ENCODE results near the gene WDR88.
"Not testable (repeated sequence)": the region's sequence is repeated elsewhere in the genome, so short reads cannot be mapped to it uniquely, and the experiment has no call there.

WDR88 gene

DNA sequence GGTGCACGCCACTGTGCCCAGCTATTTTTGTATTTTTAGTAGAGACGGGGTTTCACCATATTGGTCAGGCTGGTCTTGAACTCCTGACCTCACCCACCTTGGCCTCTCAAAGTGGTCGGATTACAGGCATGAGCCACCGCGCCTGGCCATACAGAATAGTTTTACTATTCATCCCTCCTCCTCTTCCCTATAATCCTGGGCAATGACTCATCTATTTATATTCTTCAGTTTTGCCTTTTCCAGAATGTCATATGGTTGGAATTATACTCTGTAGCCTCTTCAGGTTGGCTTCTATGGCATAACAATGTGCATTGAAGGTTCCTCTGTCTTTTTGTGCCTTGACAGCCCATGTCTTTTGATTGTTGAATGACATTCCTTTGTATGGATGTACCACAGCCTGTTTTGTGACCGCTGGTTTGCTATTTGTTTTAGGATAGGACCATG lies 40.0 kb downstream of the WDR88 start:
- no peak for DNase-seq

DNA sequence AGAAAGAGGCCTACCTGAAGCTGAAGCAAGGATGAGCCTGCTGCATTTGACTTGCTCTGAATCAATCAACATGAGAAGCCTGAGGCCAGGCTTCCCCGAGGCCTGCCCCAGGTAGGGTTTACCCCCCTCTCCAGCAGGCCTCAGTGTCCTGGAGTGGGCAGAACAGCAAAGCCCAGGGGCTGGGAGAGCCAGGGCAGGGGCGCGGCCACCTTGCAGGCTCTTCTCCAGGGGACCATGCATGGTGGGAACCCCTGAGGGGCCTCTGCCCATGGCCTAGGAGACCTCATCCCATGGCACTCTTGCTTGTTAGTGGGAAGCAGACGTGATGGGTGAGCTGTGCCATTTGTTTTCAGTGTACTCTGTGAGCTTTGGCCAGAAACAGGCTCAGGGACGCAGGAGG lies 42.3 kb downstream of the WDR88 start:
- DNase-seq: no peak

DNA sequence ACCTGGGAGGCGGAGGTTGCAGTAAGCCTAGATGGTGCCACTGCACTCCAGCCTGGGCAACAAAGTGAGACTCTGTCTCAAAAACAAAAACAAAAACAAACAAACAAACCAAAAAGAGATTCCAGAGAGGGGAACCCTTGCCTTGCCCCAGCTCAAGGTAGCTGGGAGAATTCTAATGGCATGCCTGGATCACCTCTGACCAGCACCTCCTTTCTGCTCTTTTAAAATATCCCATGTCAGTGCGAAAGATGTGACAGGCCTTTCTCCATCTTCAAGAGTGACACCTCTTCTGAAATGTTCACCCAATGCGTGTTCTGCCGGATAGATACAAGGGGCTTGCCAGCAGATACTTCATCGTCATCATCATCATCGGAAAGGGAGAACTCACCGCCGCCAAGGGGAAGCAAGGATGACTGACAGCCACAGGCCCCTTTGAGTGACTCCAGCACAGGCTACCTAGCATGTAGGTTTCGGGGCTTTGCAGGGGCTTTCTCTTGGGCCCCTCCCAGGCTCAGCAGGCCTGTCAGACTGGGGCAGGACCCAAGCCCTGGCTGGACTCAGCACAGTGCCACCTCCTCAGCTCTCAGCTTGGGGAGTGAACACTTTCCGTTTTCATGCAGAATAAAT lies 43.4 kb downstream of the WDR88 start:
- DNase-seq: no peak

DNA sequence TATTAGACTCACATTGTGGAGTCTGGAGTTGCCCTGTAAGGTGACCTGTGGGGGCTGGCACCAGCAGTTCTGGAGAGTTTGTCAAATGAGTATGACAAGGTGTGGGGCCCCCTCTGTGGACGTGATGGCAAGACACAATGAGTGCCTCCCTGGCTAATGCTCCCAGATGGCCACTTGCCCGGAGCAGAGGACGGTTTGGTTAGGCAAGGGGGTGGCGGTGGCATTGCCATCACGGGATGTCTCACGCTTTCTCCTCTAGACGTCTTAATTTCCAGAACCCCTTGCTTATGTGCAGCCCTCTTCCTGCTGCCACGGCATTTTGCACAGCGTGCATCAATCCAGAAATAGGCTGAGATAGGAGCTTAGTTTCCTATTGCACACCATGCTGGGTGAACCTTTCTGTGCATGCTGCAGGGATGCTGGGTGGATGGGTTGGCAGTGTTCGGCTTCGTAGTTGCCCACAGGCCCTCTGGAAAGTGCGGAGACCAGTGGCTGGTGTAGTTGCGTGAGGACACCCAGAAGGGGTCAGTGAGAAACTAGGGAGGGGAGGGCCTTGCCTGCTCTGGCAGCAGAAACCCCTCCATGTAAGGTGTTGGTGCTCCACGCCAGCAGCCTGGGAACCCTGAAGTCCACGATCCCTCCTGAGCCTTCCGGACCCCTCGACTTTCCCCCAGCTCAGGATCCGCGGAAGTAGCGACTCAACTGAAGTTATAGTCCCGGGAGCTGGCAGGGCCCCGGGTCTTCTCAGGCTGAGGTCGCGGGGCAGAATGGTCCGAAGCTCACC lies 44.2 kb downstream of the WDR88 start:
- DNase-seq: no peak

DNA sequence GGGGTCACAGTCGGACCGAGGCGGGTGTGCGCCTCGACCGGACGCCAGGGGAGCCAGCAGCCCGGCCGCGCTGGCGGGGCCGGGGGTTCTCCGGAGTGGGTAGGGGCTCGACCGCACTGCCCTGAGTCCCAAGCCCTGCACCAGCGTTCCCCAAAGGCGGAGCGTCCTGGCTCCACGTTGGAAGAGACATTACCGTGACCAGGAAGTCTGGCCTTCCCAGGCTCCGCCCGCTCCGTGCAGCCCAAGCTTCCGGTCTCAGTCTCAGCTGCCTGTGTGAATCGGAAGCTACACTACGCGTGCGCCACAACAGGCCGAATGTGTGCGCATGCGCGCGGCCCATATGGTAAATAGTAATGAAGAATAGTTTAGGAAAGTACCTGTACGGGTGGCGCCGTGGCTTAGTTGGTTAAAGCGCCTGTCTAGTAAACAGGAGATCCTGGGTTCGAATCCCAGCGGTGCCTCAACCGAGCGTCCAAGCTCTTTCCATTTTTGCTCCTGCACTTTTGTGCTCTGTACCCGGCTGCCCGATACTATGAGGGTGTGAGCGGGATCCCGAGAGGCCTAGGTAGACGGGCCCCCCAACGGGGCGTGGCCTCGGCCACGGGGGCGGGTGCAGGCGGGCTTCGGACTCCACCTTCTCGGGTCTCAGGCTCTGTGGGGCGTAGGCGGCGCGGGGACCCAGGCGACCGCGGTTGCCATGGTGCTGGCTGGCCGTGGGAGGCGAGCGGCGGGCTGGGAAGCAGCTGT lies 44.9 kb downstream of the WDR88 start:
- DNase-seq: peak; percentile 98 to 99

DNA sequence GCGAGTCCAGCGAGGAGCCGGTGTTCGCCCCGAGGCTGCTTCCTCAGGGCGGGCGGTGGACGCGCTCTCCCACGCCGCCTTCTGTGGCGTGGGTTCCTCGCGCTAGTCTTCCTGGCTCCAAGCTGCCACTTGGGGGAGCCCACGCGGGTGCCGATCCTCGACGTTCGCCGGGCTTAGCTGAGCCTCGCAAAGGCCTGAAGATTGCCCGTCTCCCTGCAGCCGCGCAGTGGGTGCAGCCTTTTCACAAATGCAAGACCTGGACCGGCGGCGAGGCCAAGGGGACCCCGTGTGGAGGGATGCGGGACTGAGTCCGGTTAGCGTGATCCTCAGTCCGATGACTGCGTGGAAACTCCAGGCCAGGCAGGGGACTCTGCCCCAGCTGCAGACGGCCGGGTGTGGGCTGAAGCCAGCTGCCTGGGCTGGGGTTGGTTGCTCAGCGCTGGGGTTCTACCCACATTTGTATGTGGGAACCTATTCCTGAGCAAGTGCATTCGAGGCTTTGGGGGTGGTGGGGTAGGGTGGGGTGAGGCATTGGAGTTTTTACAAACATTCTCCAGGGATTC lies 45.6 kb downstream of the WDR88 start:
- DNase-seq: no peak

DNA sequence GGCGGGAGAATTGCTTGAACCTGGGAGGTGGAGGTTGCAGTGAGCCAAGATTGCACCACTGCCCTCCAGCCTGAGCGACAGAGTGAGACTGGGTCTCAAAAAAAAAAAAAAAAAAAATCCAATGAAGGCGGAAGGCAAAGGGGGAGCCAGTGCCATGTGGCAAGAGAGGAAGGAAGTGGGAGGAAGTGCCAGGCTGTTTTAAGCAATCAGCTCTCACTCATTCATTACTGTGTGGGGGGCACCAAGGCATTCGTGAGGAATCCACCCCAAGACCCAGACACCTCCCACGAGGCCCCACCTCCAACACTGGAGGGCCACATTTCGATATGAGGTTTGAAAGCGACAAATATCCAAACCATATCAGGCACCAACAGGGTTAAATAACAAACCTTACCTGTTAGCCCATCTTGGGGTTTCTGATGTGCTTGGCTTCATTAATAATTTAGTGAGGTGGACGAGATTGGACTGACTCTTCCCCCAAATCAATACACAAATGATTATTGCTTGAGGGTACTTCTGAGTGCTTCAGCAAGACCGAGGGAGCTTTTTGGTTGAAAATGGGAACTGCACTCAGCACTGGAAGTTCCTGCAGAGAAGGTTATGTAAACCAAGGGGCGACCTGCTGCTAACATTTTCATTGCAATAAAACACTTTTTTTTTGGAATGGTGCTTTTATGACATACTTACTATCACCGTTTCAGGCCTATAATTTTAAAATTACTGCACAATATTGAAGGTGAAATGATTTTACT lies 54.7 kb downstream of the WDR88 start:
- no peak for DNase-seq

DNA sequence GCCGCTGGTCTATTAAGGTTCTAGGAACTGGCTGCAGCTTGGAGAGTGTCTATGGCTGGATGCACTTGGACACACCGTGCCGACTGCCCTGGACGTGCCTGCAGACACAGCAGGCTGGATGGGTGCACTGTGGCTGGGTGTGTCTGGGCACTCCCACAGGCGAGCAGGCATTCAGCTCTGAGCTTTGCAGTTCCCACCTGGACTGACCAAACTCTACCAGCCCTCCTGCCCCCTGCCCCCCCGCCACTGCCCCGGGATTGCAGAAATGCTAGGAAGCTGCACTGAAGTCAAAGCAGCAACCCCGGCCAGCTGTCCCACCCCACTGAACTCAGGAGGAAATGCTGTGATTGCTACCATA lies 55.2 kb downstream of the WDR88 start:
- no peak for DNase-seq

DNA sequence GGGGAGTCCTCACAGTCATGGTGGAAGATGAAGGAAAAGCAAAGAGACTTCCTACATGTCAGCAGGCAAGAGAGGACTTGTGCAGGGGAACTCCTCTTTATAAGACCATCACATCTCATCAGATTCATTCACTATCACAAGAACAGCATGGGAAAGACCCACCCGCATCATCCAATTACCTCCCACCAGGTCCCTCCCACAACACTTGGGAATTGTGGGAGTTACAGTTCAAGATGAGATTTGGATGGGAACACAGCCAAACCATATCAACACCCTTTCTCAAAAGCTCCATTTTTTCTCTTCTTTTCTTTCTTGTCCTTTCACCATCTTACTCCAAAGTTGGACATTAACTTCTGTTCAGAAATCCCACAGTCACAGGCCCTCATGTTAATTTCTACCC lies 57.5 kb downstream of the WDR88 start:
- no peak for DNase-seq

DNA sequence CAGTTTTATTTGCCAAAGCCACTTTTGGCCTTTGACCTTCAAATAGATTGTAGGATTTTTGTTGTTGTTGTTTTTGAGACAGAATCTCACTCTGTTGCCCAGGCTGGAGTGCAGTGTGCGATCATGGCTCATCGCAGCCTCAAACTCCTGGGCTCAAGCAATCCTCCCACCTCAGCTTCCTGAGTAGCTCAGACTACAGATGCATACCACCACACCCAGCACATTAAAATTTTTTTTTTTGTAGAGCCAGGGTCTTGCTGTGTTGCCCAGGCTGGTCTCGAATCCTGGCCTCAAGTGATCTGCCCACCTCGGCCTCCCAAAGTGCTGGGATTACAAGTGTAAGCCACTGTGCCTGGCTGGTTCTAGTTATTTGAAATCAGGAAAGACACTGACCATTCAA lies 59.2 kb downstream of the WDR88 start:
- DNase-seq: not testable (repeated sequence)

DNA sequence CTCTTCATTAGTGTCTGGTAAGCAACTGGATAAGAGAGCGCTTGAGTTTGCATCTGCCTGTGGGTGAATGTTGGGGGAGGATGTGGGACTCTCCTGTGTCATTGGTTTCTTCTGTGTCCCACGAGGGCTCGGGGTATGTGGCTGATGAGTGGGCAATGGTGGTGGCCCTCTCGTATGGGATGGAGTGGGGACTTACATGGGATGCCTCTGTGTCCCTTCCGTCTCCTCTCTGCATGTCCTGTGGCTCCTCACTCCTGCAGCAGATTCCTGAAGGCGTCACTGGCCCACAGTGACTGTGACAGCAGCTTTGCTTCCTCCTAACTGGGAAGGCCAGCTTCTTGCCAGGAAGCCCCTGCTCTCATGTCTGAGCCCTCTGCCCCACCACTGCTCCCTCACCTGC lies 59.6 kb downstream of the WDR88 start:
- DNase-seq: no peak

DNA sequence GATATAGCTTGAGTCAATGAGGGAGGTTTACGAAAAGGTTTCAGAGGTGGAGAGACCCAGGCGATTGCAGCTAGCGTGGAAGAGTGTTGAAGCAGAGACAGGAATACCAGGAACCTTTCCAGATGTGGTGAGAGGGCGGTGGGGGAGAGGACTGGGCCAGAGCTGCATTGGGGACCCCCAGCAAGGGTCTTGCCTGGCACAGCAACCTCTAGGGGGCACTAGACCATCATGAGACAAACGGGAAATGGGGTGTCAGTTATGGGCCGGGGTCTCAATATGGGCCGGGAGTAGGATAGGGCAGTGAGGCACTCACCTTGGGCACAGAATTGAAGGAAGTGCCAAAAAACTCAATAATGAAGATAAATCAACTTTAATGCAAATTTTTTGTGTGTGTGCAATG lies 60.1 kb downstream of the WDR88 start:
- no peak for DNase-seq

DNA sequence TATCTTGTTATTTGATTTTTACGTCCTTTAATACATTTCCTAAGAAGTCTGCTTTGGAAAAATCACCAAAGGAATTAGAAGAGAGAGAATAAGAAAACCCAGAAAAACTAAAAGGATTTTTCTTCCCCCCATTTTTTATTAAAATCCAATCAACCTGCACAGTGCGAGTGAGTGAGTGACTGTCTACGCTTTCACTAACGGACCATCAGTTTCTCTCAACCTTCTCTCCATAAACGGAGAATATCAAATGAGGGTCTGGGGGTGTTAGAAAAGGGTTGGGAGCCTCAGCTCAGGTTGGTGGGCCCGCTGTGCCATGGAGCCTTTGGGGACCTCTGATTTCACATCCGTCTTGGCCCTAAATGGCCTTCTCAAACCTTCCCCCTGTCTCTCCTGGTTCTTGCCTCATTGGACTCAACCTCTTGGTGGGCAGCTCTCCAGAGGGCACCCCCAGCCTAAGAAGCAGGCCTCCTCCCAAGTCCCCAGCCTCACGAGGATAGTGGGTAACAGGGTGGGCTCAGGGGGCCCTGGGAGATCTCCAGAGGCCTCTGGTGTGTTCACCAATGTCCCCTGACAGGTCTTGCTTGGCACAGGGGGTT lies 61.5 kb downstream of the WDR88 start:
- no peak for DNase-seq

DNA sequence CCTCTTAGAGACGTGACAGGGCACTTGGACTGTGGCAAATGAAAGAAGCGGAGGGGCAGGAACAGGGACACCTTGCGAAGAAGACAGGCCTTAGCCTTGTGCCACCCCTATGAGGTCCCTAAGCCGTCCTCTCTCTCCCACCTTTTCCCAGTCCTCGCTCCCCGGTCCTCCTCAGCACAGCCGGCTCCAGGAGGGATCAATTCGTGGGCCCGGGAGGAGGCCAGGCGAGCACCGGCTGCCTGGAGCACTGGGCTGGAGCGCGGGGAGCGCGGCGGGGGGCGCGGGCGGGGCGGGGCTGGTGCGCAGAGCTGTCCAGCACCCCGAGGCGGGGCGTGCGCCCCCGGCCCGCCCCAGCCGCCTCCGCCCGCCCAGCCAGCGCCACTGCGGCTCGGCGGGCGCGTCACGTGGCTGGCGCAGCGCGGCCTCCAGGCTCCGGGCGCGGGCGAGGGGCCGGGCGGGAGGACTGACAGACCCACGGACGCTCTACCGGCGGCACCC lies 62.0 kb downstream of the WDR88 start, which contains the start of gene LRP3:
Gene LRP3 (plus strand): TSS at position 466 of the 498 bp plus-strand sequence. CDS start 456 bp downstream, outside the sequence.
- peak; percentile 56 to 68 for DNase-seq

DNA sequence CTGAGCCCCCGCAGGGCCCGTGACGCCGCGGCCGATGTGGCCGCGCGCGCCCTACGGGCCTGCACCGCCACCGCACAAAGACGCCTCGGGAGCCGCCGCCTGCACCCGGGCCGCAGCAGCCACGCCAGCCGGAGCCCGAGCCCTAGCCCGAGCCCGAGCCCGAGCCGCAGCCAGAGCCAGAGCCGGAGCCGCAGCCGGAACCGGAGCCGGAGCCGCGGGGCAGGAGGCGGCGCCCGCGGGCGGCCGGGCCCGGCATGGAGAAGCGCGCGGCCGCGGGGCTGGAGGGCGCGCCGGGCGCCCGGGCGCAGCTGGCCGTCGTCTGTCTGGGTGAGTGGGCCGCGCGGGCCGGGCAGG lies 62.6 kb downstream of the WDR88 start:
- no peak for DNase-seq

DNA sequence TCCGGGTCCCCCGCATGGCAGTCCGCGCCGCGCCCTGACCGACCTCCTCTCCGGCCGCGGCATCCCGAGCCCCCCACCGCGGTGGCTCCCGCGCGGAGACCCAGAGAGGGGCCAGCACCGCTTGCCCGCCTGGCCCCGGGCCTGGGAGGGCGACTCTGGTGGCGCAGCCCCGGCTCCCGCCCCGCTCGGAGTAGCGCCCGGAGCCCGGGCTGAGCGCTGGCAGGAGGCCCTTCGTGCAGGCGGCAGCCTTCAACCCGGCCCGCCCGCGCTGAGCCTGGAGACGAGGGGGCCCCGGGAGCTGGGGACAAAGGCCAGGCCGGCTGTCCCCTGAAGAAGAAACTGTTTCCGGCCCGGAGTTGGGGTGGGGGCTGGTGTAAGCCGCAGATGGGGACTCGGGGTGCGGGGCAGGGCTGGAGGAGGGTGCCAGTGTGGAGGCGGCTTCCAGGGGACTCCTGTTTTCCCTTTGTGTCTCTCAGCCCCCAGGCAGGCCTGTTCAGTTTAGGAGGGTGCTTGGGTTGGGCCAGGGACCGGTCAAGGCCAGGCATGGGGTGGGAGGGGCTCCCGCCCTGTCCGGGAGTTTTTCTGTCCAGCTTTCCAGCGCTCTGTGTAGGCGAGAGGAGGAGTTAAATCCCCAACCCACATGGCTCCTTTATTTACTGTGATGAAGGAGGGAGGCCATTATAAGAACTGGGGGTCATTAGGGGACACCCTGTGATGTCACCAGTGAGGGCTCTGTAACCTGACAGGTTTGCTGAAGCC lies 63.2 kb downstream of the WDR88 start:
- no peak for DNase-seq

DNA sequence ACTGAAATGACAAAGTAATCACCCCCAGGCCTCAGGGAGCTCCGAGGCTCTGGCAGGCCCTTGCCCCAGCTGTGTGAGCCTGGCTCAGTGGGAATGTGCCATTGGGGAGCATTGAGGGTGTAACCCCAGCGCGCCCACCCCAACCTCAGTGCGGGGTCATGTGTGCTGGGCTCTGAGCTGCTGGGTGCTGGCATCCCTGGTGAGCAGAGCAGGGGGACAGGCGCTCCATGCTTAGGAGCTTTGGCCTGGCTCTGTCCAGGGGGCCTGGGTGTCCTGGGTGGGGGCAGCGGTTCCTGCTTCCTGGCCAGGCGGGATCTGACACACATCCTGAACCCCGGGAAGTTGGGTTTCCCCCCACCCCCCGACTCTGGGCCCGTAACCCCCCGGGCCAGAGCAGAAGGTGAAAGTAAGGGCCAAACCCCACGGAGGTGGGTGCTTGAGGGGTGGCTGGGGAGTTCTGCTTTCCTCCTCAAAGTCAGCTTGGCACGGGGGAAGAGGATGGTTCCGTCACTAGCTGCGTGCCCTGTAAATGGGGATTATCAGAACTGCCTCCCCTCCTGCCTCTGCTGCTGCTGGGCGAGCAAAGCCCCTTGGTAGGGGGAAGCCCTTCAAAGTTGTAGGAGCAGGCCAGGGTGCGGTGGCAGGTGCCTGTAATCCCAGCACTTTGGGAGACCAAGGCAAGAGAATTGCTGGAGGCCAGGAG lies 63.9 kb downstream of the WDR88 start:
- DNase-seq: no peak

DNA sequence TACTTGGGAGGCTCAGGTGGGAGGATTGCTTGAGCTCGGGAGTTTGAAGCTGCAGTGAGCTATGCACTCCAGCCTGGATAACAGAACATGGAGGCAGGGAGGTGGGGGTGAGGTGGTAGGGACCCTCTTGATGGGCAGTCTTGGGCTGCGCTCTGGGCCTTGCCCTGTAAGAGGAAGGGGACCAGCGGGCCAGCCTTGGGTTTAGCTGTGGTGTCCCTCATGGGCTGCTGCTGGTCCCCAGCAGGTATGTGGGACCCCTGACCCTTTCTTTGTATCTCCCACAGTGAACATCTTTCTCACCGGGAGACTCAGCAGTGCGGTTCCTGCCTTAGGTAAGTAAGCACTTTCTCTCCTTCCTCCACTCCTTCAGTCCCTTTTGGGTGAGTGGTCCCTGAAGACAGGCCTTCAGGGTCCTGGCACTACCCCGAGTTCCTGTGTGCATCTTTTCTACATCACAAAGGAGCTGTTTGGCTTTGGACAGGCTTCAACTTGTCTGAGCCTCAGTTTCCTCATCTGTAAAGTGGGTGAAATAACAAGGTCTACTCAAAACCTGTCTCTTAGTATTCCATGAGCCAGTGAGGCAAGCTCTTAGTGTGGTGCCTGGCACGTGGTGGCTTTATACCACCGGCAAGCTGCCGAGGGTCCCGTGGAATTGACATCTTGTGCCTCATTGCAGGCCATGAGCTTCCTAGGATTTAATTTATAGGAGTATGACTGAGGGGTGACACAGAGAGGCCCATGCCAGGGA lies 64.7 kb downstream of the WDR88 start:
- no peak for DNase-seq

DNA sequence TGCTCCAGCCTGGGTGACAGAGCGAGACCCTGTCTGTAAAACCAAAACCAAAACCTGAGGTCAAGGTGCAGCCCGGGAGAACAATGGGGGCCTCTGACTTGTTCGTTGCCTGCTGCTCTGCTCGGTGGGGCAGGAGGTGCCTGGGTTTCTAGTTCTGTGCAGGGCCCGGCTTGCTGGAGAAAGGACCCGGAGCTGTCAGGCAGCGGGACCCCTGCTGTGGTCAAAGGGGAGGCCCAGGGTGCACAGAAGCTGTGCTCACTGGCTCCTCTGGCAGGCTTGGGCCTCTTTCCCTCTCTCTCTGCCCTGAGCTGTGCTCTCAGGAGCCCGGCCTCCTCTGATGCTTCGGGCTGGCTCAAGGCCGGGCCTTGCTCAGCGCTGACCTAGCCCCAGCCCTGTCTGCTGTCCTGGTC lies 65.7 kb downstream of the WDR88 start:
- DNase-seq: no peak

DNA sequence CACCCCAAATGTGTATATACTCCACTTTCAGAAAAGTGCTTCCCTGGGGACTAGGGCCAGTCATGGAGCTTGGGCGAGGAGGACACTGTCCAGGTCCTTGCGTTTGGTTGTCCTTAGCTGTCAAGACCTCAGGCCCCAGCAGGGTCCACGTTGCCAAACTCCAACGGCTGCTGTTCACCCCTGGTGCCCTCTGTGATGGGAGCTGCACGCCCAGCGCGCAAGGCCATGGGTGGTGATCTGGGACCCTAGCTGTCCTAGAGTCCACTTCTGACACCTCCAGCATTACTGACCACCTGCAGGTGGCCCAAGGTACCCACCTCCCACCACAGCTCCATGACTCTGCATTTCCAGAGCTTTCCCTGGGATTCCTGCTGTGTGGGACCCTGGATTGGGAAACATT lies 66.3 kb downstream of the WDR88 start:
- no peak for DNase-seq

Measured in NCI-H2081 (cell line).